HPDE6-E6E7 (cell line): ENCODE measurements around the gene B4GALT1.
A peak's percentile ranks its signal among the peaks of the same experiment; 100 is the strongest.

Experiments
- DNase-seq: peaks from one replicate; pipeline ENCODE4 v3.0.0; 2011; ENCODE audit warnings: missing footprints; ENCODE audit errors: extremely low spot score

B4GALT1 gene

DNA sequence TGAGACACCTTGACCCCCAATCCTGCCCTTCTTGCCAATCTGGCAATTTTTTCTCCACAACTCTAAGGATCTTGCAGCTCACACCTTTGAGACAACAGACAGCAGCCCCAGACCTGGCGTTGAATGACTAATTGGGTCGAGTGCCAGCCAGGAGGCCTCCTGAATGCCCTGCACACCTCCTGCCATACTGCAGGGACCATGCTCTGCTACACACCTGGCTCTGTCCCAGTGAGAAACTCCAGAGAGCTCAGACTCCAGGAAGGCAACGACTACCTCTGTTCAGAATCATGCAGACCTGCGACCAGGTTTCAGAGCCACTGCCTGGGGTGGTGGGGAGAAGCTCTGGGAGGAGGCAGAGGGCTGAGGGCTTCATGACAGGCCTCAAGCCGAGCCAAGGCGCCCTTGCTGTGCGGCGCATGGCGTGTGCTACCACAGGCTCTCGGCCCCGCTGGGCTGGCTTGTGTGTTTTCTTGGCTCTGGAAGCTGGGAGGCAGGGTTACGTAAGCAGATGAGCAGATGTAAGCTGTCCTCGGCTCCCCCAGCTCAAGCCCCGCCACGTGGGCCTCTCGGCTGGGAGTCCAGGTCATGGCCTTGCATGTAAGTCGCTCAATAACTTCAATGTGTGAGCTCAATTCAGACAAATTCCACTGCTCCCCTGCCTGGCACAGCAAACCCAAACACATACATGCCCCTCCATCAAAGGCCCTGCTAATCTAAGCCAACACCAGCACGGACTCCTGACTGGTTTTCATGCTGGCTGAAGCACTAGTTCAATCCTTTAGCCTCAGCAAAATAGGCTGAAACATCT lies 27.5 kb downstream of the B4GALT1 start:
- DNase-seq: no peak

DNA sequence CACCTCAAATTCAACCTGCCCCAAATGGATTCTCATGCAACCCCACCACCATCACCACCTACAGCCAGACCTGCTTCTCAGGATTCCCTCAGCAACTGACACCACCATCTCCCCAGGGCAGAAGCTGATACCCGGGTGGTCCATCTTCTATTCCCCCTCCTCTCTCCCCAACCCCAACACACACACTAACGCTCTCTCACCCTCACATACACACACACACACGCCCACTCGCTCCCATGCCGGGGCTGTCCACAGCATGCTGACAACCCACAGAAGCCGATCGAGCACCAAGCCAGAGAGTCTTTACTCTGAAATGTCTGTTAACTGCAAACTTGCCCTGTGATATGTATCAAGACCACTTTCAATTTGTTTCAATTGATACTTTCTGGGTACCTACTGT lies 28.4 kb downstream of the B4GALT1 start:
- no peak for DNase-seq

DNA sequence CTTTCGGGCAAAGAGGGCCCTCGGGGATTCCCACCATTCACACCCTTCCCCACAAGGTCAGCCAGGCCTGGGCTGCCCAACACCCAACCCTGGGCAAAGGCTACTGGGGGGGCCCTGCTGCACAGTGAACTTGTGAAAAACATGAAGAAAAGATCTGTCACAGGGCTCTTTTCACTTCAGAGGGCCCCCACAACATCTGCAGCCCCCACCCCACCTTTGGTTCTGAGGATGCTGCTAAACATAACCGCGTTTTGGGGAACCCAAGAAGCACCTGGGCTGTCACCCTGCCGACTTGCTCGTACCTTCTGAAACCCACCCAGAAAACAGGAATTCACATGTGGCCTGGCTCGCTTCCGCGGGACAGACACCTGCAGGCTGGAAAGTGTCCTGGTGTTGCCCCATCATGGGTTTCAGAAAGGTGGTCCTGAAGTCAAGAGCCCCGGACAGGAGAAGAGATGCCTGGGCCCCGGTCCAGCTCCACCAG lies 29.3 kb downstream of the B4GALT1 start:
- DNase-seq: no peak

DNA sequence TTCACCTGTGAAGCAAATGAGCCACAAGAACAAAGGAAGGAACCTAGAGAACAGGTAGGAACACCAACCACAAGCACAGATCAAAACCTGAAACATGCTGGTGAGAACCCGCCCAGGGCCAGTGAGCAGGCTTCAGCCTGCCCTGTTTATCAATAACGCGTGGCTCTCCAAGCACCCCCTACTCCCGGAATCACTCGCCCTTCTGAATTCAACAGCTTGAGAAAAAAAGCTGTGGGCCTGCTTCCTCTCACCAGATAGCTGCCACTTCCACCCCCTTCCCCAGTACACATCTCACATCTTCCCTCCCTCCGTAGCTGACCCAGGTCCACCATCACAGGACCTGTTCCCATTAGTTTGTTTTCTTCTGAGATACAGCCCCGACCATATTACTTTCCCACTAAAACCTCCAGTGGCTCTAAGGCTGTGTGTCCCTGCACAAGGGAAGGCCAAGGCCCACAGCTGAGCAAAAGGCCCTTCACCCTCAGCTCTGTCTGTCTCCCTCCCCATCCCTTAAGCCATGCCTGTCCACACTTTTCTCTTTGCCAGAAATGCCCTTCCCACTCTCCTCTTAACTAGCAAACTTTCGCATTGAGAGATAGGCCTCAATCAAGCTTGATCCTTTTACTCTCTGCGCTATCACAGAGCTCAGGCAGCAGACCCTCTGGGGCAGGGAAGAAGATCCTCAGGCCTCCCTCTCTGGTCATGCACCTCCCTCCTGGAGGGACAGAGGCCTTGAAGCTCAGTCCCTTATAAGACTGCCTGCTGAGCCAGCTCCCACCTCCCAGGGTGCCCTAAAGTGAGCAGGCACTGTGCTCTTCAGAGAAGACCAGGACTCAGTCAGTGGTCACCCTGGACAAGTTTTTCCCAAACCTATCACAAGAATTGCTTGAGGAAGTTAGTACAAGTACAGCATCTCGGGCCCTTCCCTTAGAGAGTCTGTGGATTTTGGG lies 30.1 kb downstream of the B4GALT1 start:
- DNase-seq: peak; percentile 56

DNA sequence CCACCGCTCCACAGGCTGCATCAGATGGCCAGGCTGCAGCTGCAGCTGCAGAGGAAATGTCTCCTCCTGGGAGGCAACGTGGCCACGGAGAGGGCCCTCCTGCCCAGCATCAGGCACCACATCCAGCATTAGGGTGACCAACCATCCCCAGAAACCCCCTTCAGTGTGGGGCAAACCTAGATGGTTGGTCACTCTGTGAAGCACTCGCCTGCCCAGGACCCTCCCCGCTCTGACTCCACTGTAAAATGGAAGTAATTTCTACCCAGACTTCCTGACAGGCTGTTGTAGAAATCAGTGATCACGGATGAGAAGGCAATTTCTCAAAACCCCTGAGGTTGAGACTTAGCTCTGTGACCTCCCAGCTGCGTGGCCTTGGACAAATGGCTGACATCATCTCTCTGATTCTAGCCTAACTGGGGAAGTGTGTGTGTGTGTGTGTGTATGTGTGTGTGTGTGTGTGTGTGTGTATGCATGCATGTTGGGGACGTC lies 31.6 kb downstream of the B4GALT1 start:
- no peak for DNase-seq

DNA sequence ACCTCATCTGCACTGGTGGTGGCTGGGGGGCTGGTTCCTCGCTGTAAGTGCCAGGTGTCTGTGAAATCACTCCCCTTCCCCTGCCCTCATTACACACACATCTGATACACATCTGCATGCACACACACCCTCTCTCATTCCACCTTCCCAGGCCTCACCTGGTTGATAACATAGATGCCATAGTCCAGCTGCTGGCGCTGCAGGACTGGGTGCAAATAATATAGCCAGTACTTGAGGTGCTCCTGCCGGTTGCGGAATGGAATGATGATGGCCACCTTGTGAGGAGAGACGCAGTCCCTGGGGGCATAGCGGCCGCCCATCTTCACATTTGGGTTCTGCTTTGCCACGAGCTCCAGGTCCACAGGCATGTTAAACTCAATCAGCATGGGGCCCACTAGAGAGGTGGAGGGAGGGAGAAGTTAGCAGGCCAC lies 32.1 kb downstream of the B4GALT1 start:
- DNase-seq: no peak

DNA sequence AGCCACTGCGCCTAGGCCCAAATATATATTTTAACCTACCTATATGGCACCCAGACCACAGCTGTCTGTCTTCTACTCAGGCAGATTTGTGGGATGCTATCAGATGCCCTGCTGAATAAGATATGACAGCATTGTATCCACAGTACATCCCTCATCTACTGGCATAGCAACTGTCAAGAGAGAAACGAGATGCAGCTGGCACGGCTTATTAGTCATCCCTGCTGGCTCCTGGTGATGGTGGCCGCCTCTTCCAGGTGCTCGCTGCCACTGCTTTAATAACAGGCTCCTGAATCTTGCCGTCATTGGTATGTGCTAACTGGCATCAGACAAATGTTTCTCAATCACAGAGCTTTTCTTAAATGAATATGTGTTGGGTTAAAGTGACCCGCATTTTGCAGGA lies 34.0 kb downstream of the B4GALT1 start:
- DNase-seq: no peak

DNA sequence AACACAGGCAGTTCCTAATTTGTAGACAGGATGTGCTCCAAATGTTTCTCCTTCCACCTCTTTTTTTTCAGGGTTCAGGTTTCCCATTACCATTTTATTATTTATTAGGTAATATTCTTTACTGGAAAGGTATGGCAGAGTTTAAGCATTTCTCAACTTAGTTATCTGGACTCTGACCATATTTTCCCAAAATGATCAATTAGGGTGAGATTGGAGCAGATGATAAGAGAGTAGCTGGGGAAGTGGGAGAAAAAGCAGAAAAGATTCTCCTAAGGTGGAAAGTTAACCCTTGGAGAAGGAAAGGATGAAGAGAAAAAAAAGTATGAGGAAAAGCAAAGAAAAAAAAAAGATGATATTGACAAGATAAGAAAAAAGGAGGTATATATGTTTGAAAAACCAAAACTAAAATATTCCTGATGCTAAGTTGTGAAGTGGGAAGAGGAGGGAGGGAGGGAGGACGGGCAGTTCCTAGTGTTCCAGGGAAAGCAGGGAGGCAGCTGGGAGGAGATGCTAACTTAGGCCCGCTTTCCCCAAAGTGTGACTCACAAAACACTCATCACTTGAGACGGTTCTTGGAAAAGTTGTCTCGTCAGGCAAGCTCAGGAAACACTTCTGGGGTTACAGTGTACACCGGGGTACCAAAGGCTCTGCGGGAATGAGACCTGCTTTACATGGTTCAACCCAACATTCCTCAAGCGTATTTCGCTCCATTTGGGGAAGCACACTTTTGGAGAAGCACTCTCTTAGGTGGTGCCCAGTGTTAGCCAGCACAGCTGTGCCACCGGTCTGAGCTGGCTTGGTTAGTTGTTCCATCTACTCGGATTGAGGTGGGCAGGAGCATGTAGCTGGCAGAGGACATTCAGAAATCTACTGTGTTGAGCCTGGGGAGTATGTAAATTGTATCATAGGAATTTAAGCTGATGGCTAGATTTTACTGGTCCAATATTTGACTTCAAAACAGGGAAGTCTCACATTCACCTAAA lies 35.1 kb downstream of the B4GALT1 start:
- DNase-seq: peak; percentile 68

DNA sequence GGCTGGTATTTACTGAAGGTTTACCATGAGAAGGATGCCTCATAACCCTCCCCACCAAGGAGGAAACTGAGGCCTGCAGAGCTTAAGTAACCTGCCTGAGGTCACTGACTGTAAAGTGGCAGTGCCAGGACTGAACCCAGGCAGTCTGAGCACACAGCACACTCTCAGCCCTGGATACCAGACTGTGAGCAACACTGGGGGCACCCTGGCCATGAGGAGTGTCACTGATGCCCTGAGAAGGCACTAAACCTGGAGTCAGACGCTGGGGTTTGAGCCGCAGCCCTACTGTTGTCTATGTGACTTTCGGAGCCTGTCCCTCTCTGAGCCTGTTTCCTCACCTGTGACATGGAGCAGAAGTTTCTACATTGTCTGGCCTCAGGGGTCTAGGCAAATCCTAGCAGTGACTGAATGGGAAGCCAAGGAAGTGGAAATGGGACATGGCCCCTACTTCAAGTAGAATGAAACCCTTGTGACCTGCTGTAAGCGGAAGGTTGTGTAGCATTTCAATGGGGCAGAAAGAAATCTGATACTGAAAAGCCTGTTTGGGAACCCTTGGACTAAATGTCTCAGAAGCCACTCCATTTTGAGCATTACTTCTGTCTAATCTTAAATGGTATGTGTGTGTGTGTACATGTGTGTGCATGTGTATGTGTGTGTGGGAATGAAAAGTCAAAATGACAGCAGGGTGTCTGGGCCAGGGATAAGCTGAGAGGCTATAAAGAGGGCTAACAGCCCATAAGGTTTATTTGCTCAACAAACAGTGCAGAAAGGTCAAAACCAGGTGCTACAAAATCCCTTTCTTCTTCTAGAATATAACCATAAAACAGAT lies 36.0 kb downstream of the B4GALT1 start:
- no peak for DNase-seq

DNA sequence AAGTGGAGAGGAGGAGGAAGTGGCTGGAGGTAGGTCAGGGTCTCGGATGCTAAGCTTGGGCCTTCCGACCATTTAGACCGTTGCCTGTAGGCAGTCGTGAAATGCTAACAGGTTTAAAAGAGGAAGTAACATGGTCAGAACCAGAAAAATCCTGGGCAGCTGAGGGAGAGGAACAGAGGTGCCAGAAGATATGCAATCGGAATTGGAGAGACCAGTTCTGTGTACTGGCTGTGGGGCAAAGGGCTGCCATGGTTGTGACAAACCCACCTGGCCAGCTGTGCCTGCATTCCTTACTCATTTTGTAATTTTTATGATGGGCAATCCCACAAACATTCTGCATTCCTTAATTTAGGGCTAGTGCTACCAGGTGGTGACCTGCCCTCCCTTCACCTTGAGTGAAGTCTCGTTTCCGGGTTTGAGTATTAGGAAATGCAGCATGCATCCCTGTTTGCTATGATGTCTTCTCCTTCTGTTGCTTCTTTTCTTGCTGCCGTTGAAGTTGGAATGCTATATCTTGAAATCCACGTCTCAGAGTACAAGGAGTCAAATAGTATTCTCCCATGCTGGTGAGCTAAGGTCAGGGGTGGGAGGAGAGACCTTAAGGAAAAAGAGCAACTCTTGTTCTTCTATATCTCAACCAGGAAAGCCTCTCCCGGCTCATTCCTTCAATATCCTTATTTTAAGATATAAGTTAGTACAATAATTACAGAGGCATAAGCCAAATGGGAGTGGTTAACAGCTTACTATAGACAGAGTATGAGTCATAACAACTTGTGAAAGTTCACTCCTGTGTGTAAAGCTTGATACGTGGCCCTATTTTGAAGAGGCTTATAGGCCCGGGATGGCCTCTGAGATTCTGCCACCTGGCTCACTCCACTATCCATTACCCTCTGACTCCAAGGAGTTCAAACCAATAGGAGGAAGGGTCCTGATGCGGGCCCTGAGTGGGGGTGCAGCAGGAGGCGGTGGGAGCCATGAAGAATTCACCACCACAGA lies 37.0 kb downstream of the B4GALT1 start:
- peak; percentile 74 for DNase-seq

DNA sequence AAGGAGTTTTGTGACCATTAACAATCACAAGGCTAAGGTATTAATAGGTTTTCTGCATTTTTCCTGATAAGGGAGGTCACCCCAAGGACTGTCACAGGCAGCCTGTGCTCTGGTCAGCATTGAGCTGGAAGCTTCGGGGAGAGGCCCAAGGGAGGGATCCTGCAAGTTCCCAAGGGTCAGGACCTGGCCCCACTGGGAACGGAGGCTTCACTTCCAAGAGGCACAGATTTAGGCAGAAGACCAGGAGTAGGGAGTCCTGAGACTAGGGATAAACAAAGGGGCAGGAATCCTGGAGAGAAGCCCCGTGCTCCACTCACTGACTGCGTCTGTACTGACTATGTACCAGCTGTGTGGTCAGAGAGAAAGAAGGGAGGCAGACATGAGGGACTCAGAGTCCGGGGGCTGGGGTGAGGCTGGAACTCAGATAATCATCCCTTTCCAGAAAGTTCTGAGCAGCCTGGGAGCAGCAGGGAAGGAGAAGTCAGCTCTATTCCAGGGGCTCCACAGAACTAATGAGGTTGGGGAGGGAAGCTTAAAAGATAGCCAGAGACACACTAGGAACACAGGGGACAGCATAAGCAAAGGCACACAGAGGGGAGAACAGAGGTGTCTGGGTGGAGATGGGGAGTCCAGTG lies 37.8 kb downstream of the B4GALT1 start:
- no peak for DNase-seq

DNA sequence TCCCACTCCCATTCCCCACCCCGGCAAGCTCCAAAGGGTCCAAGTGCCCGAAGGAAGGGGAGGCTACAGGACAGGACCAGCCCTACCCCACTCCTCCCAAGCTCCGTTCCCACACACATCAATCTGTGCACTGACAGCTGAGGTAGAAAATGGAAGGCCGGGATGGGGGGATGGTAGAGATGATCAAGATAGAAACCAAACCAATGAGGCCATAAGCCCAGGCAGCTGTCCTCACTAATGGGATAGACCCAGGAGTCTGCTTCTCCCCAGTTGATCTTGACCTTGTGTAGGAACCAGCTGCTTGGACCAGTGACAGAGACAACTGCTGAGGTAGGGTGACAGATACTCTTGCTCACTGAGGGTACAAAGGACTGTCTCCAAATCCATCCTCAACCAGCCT lies 38.6 kb downstream of the B4GALT1 start:
- DNase-seq: no peak

DNA sequence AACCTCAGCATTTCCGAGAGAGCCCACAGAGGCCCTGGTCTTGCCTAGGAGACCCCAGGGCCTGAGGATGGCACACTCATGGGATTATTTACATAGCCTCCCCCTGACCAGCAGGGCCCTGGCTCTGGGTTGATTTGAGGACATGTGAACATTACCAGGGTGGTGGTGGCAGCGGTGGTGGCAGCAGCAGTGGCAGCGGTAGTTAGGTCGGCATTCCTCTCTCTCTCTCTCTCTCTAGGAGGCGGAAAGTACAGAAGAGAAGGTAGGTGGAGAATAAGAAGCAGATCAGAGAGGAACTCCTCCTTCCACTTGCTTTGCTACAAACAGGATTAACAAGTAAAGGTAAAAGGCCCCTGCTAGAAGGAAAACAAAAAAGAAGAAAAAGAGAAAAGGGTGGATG lies 39.3 kb downstream of the B4GALT1 start:
- no peak for DNase-seq

DNA sequence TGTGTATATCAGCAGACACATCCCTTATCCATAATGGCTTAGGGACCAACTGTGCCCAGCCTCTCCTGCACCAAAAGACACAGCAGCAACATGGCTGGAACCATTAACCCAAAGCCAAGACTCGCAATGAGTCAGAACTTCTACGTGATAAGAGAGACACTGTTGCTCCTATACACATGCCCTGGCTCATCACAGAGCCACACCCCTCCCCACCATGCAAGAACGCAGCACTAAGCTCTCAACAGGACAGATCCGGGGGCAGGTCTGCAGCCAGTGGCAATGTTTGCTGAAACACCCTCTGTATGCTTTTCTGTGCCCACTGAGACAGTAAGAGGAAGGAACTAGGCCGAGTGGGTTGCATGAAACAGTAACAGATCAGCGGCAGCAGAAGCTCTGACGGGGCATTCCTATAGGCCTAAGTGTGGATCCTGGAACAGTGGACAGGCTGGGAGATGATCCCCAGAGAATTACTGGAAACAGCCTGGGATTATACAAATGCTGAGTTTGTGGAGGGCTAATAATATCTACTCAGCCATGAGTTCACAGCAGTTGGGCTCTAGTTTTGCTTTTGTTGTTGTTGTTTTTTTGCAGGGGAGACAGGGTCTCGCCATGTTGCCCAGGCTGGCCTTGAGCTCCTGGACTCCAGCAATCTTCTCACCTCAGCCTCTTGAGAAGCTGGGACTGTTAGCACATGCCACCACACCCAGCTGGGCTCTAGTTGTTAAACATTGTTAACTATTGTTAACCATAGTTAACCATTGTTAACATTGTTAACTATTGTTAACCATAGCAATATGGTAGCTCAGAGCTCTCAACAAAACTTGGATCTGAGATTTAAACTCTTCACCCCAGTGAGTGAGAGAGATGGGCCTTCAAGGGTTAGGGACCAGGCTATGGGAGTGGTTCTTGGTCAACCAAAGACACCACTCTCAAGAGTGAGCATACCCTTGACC lies 41.0 kb downstream of the B4GALT1 start:
- DNase-seq: no peak

DNA sequence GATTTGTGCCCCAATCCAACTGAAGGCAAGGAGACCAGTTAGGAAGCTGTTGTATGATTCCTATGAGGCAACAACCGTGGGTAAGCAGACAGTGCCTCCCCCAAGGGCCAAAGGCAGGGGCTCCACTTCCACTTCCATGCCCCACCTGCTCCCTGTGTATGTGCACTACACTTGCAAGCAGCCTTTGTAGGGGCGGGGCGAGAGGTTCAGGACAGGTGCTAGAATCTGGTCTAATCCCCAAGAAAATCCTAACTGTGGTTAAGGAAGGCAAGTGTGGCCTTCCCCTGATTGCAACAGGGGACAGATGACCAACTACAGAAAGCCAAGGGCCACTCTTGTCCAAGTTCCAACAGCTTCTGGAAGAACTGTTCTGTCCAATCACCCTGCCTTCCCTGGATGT lies 41.7 kb downstream of the B4GALT1 start:
- DNase-seq: no peak

DNA sequence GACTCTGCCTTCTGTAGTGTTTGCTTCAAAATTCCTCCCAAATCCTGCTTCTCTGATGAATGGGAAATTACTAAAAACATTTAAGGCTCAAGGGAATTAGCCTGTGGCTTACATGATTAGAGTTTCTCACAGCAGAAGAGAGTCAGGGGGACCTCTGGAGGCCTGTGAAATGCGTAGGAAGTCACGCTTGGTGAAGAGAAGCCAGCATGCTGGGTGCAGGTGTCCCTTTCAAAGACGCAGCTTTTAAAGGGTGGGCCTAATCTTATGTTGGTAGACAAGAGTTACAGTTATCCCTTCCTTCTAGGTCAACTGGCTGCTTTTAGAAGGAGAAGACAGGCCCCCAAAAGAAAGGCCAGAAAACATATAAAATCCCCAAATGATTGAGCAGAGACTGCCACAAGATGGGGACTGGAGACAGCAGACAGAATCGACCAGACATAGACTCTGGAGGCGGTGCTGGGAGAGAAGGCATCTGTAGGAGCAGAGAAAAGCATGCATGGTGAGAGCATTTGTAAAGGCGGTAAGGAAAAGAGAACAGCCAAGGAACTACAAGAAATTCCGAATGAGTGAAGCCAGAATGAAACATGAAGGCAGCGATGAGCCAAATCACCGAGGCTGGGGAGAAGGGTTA lies 42.3 kb downstream of the B4GALT1 start:
- no peak for DNase-seq

DNA sequence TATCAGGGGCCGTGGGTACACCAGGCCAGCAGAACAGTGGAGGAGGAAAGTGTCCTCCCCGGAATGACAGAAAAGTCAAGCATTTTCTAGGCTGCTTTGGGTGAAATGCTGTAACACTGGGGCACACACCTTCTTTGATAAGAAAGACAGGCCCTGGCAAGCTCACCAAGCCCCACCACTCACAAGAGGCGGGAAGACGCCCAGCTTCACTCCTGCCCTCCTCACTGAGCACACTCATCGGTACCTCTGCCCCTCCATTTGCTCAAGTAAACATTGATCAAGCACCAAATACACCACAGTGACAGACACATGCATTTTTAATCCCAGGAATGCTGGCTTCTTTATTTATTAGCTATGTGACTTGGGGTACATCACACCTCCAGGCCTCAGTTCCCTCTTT lies 43.1 kb downstream of the B4GALT1 start:
- DNase-seq: no peak
